NB4 (cell line): ENCODE measurements around the gene TRIP12.
"Not testable (repeated sequence)": the region's sequence is repeated elsewhere in the genome, so short reads cannot be mapped to it uniquely, and the experiment has no call there.

ENCODE experiments used
- DNase-seq: peaks from one replicate; pipeline ENCODE4 v3.0.0; 2010; ENCODE audit warnings: low read depth
- H3K4me3 ChIP-seq: one replicate; pipeline ENCODE4 v1.5.1; 2011; ENCODE audit warnings: mild to moderate bottlenecking, low read depth, low read length, moderate library complexity
- CTCF ChIP-seq: IDR thresholded peaks from one replicate; pipeline ENCODE4 v1.5.1; 2012; ENCODE audit warnings: low read depth, low read length
- MAX ChIP-seq: IDR thresholded peaks from 2 replicates; pipeline ENCODE4 v1.6.1; 2011; ENCODE audit warnings: low read depth, low read length
- MYC ChIP-seq: IDR thresholded peaks from 2 replicates; pipeline ENCODE4 v1.6.1; 2011; ENCODE audit warnings: low read depth, low read length
- POLR2A ChIP-seq: IDR thresholded peaks from 2 replicates; pipeline ENCODE4 v1.6.1; 2011; ENCODE audit warnings: mild to moderate bottlenecking; ENCODE audit not compliant: insufficient read length; ENCODE audit errors: extremely low read depth

TRIP12 gene

DNA sequence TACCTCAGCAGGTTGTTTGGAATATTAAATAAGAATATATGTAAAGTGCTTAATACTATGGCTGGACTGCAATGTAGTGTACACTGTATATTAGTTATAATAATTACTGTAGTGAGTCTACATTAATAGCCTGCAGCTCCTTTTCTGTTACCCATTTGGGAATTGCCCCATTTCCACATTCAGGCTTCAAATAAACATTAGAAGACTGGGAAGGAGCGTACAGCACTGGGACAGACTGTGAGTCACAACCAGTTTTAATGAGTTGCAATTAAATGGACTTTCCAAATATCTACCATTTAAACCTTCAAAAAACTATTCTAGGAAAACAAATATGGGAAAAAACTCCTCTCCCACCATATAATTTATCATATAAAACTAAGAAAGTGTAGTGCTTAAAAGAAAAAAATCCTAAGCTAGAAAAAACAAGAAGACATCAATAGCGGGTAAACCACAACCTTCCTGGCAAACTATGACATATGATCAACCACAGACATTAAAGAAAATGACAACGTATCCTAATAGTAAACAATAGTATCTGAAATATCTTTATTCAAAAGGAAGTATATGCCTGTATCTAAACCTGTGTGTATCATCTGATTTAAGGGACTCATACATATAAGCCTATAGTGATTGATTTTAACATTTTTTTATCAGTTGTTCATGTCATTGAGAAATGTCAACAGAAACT lies 86.1 kb downstream of the TRIP12 start:
- H3K4me3 ChIP-seq: no peak overlapping the region
- DNase-seq: no peak
- TF ChIP-seq CTCF (no peak), POLR2A (no peak), MAX (no peak), MYC (no peak)

- not testable (repeated sequence) for H3K4me3 ChIP-seq, DNase-seq
Observed at GRCh38 chr2:229834368-229834767, 87.4 kb downstream of the TRIP12 start.

GRCh38 chr2:229832510-229832898 lies 89.3 kb downstream of the TRIP12 start:
- no peak overlapping the region for H3K4me3 ChIP-seq
- no peak for TF ChIP-seq MYC
- no peak for TF ChIP-seq POLR2A
- no peak for TF ChIP-seq CTCF
- TF ChIP-seq MAX: no peak
- no peak for DNase-seq

DNA sequence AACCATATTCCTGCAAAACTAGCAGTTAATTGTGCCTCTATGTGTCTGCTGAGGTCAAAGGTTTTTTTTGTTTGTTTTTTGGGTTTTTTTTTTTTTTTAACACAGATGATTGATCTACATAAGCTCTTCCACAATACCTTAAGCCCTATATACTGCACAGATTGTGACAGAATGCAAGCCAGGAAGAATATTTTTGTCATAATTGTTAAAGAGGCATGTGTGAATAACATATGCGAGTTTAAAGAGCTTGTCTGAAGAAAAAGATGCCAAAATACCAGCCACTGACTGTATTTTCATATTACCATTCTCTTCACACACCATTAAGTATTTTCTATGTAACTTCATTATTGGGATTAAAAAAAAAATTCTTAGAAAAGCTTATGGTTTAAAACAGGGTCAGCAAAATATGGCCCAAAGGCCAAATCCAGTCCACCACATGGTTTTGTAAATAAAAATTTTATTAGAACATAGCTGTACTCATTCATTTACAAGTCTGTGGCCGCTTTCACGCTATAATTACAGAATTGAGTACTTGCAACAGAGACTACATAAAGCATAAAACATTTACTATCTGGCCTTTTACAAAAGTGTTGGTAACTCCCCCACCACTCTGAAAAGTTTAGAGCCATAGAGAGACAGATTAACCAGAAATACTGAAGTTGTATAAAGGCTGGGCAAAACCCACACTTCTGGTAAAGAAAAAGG lies 89.9 kb downstream of the TRIP12 start:
- DNase-seq: no peak
- no peak for TF ChIP-seq MYC
- no peak for TF ChIP-seq CTCF
- no peak for TF ChIP-seq POLR2A
- TF ChIP-seq MAX: no peak
- H3K4me3 ChIP-seq: no peak overlapping the region

DNA sequence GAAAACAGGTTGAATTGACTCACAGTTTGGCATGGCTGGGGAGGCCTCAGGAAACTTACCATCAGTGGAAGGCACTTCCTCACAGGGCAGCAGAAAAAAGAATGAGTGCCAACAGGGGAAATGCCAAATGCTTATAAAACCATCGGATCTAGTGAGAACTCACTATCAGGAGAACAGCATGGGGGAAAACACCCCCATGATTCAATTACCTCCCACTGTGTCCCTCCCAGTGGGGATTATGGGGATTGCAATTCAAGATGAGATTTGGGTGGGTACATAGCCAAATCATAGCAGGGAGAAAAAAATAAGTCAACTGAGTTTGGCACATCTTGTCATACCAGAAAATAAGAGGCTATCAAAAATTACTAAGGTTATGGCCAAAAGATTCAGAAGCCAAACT lies 96.3 kb downstream of the TRIP12 start:
- no peak for TF ChIP-seq CTCF
- no peak for TF ChIP-seq MYC
- TF ChIP-seq POLR2A: no peak
- no peak for TF ChIP-seq MAX
- H3K4me3 ChIP-seq: no peak overlapping the region
- no peak for DNase-seq

DNA sequence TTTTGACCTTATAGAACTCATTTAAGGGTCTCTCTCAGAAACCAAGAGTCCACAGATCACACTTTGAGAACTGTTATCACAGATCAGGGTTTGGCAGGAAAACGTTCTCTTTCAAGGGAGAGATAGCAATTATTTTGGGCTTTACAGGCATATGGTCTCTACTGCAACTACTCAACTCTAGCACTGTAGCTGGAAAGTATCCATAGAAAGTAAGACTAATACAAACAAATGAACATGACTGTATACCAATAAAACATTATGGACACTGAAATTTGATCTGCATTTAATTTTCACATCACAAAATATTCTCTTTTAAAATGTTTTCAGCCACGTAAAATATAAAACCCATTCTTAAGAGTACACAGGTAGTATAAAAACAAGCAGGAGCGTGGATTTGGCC lies 100.5 kb downstream of the TRIP12 start:
- TF ChIP-seq MYC (no peak), MAX (no peak), CTCF (no peak), POLR2A (no peak)
- no peak for DNase-seq
- H3K4me3 ChIP-seq: no peak overlapping the region
